ENCODE data around the gene TTC33. TPM values are rescaled to one million over a fixed set of nuclear protein-coding genes. Genes with fewer than 3 reads are reported as not detected.

Gene TTC33
- total and polyA plus RNA-seq, 2 of the 4 experiments (the other 2 are of a cell fraction) = 3.1 to 8.1 TPM

DNA sequence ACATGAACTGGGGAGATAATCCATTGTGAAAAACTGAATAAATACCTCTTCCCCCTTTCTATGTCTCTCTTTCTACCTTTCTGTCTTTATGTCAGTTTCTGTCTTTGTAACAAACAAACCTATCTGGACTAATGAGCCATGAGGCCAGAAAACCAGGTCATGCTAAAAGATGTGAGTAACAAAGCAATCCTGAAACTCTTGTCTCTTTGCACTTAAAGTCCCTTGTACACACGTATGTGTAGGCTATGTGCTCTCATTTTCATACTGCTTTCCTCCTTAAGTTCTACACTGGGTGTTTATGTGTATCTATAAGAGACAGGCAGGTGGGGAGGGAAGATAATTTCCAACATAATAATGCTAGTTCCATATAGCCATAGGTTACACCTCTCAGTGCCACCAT, 199.9 kb downstream of the TTC33 start:
- ChIA-PET CTCF (interaction anchor here (0.6 kb wide), 1 partner anchor 692 kb away, joined by 5 read pairs; no protein-coding TSS in a partner anchor), POLR2A (ENCODE audit: unreplicated experiment) (no interaction called here)
- H3K79me1 ChIP-seq (ENCODE audit: low read depth in 1 of 2, low read length in 2 of 2) = no peaks in the 10 kb centered on the region
- no peak overlapping the region for H3K23ac ChIP-seq (ENCODE audit: low read depth, low read length)
- no peak overlapping the region for H3K9ac ChIP-seq (ENCODE audit: low read depth, low read length)
- no peaks in the 10 kb centered on the region for H3K9me3 ChIP-seq (ENCODE audit: control insufficient read depth, insufficient read depth, low read length)
- H4K20me1 ChIP-seq (ENCODE audit: insufficient read depth, low read length) = no peaks in the 10 kb centered on the region
- H2AFZ ChIP-seq (replicated peaks; ENCODE audit: low read length, poor library complexity) = no peak overlapping the region
- in situ Hi-C loops (cut with MboI; ENCODE audit: low sequenced_read_pairs) = no loop called here
- peak overlapping the region; percentile 11; the same call in 1 of the 2 replicates for H3K4ac ChIP-seq (ENCODE audit: low read depth, low read length)
- H3K14ac ChIP-seq (replicated peaks; ENCODE audit: low read depth, low read length) = peak overlapping the region; percentile 7; the same call in 1 of the 2 replicates
- H3K4me2 ChIP-seq (ENCODE audit: low read depth, low read length) = no peak overlapping the region
- 0 out of 2 replicates have a peak overlapping the region, but pooled peaks have one; percentile 24 for H4K91ac ChIP-seq (ENCODE audit: insufficient read depth, low read depth, low read length)
- TF ChIP-seq, protein P1, sequence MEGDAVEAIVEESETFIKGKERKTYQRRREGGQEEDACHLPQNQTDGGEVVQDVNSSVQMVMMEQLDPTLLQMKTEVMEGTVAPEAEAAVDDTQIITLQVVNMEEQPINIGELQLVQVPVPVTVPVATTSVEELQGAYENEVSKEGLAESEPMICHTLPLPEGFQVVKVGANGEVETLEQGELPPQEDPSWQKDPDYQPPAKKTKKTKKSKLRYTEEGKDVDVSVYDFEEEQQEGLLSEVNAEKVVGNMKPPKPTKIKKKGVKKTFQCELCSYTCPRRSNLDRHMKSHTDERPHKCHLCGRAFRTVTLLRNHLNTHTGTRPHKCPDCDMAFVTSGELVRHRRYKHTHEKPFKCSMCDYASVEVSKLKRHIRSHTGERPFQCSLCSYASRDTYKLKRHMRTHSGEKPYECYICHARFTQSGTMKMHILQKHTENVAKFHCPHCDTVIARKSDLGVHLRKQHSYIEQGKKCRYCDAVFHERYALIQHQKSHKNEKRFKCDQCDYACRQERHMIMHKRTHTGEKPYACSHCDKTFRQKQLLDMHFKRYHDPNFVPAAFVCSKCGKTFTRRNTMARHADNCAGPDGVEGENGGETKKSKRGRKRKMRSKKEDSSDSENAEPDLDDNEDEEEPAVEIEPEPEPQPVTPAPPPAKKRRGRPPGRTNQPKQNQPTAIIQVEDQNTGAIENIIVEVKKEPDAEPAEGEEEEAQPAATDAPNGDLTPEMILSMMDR (conservative IDR thresholded peaks at IDR 0.05; ENCODE audit: low read depth, low read length) = no peak
- TF ChIP-seq SMC3 (IDR thresholded peaks at IDR 0.05; ENCODE audit: low read depth, low read length) (no peak), RFX5 (IDR thresholded peaks at IDR 0.05; ENCODE audit: low read depth, low read length) (no peak), MAZ (IDR thresholded peaks at IDR 0.05; ENCODE audit: borderline replicate concordance, low read depth, low read length) (no peak), CEBPB (IDR thresholded peaks at IDR 0.05; ENCODE audit: low read depth, low read length) (no peak), RCOR1 (IDR thresholded peaks at IDR 0.05; ENCODE audit: insufficient replicate concordance, low read length) (no peak), MAFK (IDR thresholded peaks at IDR 0.05; ENCODE audit: low read depth, low read length) (no peak), FOS (IDR thresholded peaks at IDR 0.05; ENCODE audit: low read depth, low read length) (no peak), POLR2A (IDR thresholded peaks at IDR 0.05; ENCODE audit: low read depth, low read length) (no peak), CHD1 (IDR thresholded peaks at IDR 0.05; ENCODE audit: low read depth, low read length) (no peak), RAD21 (IDR thresholded peaks at IDR 0.05; ENCODE audit: low read length) (no peak), NFE2L2 (IDR thresholded peaks at IDR 0.05; ENCODE audit: low read depth, low read length) (no peak), MXI1 (IDR thresholded peaks at IDR 0.05; ENCODE audit: borderline replicate concordance, low read depth, low read length) (no peak), BHLHE40 (IDR thresholded peaks at IDR 0.05; ENCODE audit: low read depth, low read length) (no peak)
- TF ChIP-seq, protein P2, sequence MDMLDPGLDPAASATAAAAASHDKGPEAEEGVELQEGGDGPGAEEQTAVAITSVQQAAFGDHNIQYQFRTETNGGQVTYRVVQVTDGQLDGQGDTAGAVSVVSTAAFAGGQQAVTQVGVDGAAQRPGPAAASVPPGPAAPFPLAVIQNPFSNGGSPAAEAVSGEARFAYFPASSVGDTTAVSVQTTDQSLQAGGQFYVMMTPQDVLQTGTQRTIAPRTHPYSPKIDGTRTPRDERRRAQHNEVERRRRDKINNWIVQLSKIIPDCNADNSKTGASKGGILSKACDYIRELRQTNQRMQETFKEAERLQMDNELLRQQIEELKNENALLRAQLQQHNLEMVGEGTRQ (IDR thresholded peaks at IDR 0.05; ENCODE audit: low read depth, low read length) = no peak
- TF ChIP-seq, protein P3, sequence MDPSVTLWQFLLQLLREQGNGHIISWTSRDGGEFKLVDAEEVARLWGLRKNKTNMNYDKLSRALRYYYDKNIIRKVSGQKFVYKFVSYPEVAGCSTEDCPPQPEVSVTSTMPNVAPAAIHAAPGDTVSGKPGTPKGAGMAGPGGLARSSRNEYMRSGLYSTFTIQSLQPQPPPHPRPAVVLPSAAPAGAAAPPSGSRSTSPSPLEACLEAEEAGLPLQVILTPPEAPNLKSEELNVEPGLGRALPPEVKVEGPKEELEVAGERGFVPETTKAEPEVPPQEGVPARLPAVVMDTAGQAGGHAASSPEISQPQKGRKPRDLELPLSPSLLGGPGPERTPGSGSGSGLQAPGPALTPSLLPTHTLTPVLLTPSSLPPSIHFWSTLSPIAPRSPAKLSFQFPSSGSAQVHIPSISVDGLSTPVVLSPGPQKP (IDR thresholded peaks at IDR 0.05; ENCODE audit: borderline replicate concordance, low read depth, low read length) = no peak
- no peak overlapping the region for H2AK9ac ChIP-seq (replicated peaks; ENCODE audit: low read depth, low read length, poor library complexity)
- peak overlapping the region; percentile 82; the same call in 1 of the 2 replicates for H3K18ac ChIP-seq (ENCODE audit: low read depth, low read length)
- no CpG with 5 or more reads among the region's 1 CpG for WGBS, 2 experiments (ENCODE audit: extremely low coverage in 2 of 2, insufficient read length in 1 of 2)
- no peaks in the 10 kb centered on the region for H3K27me3 ChIP-seq (ENCODE audit: control insufficient read depth, insufficient read depth, low read length)
- peak overlapping the region; percentile 42 for H2BK120ac ChIP-seq (ENCODE audit: low read depth, low read length)
- intact Hi-C loops (cut with micrococcal nuclease) = no loop called here
- dilution Hi-C loops (cut with HindIII; ENCODE audit: low sequenced_read_pairs, unreplicated experiment) = no loop called here
- no peaks in the 10 kb centered on the region for H3K36me3 ChIP-seq (ENCODE audit: control insufficient read depth, insufficient read depth, low read length)
- H3K4me3 ChIP-seq (ENCODE audit: insufficient read depth, low read depth, low read length) = no peak overlapping the region
- H2BK20ac ChIP-seq (ENCODE audit: low read depth, low read length) = peak overlapping the region; percentile 11; the same call in 1 of the 2 replicates
- H3K9me1 ChIP-seq (ENCODE audit: insufficient read depth, low read length) = peaks cover 4% of the 10 kb centered on the region
- H2AK5ac ChIP-seq (ENCODE audit: low read depth, low read length) = no peak overlapping the region
- no peak overlapping the region for H3K27ac ChIP-seq (ENCODE audit: insufficient read depth, low read length)
- ATAC-seq (ENCODE audit: low read depth) = no peak
- H4K8ac ChIP-seq (ENCODE audit: low read depth in 2 of 2, low read length in 2 of 2) = no peak overlapping the region; a peak in 1 of 4 replicates
- H2BK5ac ChIP-seq (ENCODE audit: low read depth, low read length, poor library complexity, severe bottlenecking) = no peak overlapping the region
- H2BK15ac ChIP-seq (ENCODE audit: low read depth, low read length) = peak overlapping the region; percentile 96
- H3K56ac ChIP-seq (ENCODE audit: extremely low read depth, insufficient read depth, low read length) = no peak overlapping the region
- no peak for DNase-seq
- no TSS peak for BruUV-seq (replicated peaks)
- H4K5ac ChIP-seq (ENCODE audit: low read depth, low read length) = peak overlapping the region; percentile 79; the same call in 1 of the 2 replicates
- H3K4me1 ChIP-seq (ENCODE audit: control insufficient read depth, insufficient read depth, low read length) = peaks cover 12% of the 10 kb centered on the region

Data from IMR-90 (cell line).